GM18517 (cell line): ENCODE data around the gene RNF223.

Experiments
- ATAC-seq: cut with Tn5 transposase; IDR thresholded peaks from one replicate; pipeline ENCODE4 v1.9.1; 2021; ENCODE audit warnings: mild to moderate bottlenecking, moderate library complexity; ENCODE audit not compliant: unreplicated experiment

RNF223 gene

GRCh38 chr1:1047407-1047806 lies 26.7 kb downstream of the RNF223 start:
- no peak for ATAC-seq

DNA sequence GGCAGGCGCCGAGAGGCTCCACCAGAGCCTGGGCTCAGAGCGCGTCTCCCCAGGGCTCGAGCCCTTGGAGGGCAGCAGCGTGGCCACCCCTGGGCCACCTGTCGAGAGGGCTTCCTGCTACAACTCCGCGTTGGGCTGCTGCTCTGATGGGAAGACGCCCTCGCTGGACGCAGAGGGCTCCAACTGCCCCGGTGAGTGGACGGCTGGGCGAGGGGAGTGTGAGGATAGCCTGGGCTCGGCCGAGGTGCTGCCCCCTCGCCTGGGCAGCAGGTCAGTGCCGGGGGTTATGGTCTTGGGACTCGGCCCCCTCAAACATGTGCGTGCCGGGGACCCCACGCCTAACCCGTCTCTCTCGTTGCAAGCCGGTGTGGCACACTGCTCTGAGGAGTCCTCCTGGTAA lies 27.3 kb downstream of the RNF223 start:
- no peak for ATAC-seq

DNA sequence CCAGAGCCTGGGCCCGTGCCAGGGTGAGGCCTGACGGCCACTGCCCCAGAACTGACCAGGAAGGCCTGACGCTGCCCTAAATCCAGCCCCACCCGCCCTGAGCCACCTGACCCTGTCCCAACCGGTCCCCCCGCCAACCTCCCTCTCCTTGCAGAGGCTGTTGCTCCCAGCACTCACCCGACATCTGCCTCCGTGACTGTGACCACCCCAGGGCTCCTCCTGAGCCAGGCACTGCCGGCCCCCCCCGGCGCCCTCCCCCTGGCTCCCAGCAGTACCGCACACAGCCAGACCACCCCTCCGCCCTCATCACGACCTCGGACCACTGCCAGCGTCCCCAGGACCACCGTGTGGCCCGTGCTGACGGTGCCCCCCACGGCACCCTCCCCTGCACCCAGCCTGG lies 27.9 kb downstream of the RNF223 start:
- no peak for ATAC-seq

DNA sequence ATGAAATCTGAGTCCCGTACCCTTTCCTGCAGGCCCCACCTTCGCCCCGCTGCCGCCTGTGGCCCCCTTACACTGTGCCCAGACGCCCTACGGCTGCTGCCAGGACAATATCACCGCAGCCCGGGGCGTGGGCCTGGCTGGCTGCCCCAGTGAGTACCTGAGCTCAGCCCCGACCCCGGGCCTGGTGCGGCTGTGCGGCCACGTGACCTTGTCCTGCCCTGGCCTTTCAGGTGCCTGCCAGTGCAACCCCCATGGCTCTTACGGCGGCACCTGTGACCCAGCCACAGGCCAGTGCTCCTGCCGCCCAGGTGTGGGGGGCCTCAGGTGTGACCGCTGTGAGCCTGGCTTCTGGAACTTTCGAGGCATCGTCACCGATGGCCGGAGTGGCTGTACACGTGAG lies 29.0 kb downstream of the RNF223 start:
- no peak for ATAC-seq

- ATAC-seq = no peak
Observed at GRCh38 chr1:1044455-1045078, 29.5 kb downstream of the RNF223 start.

DNA sequence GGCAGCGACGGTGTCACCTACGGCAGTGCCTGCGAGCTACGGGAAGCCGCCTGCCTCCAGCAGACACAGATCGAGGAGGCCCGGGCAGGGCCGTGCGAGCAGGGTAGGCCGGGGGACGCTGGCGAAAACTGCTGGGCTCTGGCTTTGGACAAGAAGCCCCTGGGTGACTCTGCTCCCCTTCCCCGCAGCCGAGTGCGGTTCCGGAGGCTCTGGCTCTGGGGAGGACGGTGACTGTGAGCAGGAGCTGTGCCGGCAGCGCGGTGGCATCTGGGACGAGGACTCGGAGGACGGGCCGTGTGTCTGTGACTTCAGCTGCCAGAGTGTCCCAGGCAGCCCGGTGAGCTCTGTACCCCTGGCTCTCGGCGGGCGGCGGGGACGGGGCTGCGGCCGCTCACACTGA lies 30.2 kb downstream of the RNF223 start:
- no peak for ATAC-seq

- no peak for ATAC-seq
Observed at GRCh38 chr1:1043411-1043810, 30.7 kb downstream of the RNF223 start.

DNA sequence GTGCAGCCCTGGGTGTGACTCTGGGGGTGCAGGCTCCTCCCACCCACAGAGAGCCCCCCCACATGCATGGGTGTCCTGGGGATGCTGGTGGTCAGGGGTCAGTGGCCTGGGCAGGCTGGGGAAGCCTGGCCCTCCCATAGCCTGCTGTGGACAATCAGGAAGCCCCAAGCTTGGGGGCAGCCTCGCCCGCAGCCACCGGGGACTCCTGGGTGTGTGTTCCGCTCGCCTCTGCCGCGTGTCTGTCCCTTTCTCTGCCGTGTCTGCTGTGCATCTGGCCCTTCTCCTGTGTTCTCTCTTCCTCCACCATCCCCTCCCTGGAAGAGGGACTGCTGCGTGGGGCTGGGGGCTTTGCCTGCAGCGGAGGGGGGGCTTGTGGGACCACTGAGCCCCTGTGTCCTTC lies 31.3 kb downstream of the RNF223 start:
- no peak for ATAC-seq

DNA sequence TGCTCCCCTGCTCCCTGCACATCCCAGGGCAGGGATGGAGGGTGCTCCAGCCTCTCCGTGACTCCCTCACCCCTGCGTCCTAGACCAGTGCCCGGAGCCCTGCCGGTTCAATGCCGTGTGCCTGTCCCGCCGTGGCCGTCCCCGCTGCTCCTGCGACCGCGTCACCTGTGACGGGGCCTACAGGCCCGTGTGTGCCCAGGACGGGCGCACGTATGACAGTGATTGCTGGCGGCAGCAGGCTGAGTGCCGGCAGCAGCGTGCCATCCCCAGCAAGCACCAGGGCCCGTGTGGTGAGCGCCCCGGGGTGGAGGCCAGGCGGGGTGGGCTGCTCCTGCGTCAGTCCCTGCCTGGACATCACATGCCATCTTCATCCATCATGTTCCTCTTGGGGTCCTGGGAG lies 32.2 kb downstream of the RNF223 start:
- no peak for ATAC-seq

GRCh38 chr1:1041092-1041523 lies 33.0 kb downstream of the RNF223 start:
- no peak for ATAC-seq

- ATAC-seq = peak; percentile 40
Observed at GRCh38 chr1:1040004-1040991, 33.8 kb downstream of the RNF223 start.

GRCh38 chr1:1039145-1039910 lies 34.8 kb downstream of the RNF223 start:
- ATAC-seq = no peak

- ATAC-seq = no peak
Observed at GRCh38 chr1:1038694-1039093, 35.4 kb downstream of the RNF223 start.

DNA sequence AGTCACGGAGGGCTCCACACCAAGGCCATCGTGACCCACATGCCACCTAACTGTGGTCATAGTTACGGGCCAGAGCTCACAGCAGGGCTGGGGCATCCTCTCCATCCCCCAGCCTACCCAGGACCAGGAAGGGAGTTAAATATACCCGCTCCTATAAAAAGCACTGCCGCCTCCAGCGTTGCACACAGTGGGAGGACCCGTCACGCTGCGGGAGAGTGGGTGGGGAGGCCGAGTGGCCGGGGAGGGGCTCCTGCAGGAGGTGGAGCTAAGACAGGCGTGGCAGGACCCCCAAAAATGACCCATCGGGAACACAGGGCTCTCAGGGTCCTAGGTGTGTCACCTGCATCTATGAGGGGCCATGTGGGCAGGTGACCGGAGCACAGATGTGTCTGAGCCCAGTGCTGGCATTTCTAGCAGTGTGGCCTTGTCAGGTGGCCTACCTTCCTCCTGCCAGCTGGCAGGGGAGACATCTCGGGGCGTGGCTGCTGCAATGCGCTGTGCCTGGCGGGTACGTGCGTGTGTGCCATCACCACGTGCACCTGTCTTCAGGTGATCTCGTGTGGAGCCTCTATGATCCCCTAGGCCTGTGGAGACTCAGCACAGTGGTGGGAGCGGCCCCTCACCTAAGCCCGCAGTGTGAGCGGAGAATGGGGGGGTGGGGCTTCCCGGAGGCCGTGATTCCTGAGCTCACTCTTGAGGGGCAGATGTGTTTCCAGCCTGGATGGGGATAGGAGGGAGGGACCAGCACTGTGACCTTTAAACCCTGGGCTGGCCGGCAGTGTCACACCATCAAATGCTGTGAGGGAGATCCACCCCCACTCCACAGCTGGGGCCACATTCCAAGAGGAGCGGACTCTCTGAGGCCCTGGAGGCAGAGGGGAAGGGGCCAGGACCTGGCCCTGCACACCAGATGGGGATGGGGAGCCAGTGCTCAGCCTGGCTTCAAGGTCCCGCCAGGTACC lies 36.5 kb downstream of the RNF223 start:
- no peak for ATAC-seq

DNA sequence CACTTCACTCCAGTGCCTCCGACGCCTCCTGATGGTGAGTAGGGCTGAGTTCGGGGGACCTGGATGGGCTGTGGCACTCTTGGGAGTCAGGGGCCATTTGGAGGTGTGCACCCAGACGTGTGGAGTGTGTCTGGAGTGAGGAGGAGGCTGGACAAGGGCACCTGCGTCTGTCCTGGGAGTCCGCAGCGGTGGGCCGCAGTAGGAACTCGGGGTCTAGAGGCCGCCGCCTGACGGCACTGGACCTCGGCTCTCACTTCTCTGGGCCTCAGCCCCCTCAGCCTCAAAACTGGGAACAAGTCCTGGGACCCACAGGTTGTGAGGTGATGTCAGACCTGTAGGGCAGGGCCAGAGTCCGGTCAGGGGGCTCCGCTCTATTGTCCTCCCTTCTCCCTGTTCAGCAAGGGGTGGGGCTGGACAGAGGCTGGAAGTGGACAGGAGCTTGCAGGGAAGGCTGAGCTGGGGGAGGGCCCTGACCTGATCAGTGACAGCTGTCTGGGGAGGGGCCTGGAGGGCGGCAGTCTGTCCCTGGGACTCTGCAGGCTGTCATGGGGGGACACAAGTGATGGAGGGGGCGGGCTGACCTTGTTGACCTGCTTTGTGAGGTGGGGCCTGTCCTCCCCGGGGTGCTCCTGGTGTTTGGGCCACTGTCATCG lies 38.7 kb downstream of the RNF223 start:
- ATAC-seq = no peak

GRCh38 chr1:1034439-1034781 lies 39.7 kb downstream of the RNF223 start:
- no peak for ATAC-seq

DNA sequence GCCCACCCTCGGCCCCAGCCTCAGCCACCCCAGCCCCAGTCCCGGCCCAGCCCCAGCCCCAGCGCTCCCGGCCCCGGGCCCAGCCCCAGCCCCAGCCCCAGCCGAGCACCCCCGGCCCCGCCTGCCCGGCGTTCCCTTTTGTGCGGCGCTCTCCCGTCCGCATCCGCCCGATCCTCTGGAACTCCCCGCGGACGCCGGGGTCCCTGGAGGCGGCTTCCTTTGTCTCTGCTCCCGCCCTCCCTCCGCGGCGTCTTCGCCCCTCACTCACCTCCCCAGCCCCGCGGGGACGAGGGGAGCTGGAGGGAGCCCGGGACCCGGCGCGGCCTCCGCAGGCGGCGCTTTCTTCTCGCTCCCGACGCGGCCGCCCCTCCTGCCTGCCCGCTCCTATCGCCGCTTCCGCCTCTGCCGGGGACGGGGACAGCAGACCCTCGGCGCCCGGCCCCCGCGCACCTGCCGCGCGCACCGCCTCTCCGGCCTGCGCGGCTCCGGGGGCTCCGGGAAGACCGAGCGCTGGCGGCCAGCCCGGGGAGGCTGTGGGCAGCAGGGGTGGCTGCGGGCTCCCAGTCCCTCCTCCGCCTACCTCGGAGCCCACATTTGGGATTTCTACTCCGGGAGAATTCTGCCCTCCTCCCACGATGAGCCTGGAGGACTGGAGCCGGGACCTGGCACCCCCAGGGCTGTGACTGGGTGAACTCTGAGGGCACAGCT lies 40.2 kb downstream of the RNF223 start:
- ATAC-seq = no peak

DNA sequence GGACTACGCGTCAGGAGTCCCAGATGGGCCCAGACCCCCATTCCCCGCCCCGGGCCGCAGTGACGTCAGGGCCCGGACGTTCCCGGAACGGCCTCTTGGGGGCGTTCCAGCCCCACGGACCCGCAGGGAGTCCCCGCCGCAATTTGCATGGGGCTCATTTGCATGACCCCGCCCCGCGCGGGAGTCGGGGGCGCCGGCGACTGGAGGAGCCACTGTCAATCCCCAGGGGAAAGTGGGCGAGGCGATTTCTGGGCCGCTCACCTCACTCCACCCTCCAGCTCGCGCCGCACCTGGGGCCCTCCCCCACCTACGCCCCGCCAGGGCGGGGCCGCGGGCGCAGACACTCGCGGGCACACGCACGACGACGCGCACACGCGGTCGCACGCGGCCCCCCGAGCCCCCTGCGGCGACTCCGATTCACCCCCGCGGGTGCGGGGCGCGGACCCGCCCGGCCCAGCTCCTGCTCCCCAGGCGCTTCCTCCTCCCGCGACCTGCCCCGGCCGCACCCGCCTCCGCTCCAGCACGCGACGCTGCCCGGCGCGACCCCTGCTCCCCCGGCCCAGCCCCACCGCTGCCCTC lies 41.0 kb downstream of the RNF223 start:
- ATAC-seq = peak; percentile 71

- ATAC-seq = peak; percentile 7
Observed at GRCh38 chr1:1032424-1032823, 41.7 kb downstream of the RNF223 start.
